Measurements from ENCODE around the gene SFTA2. TPM values are rescaled to one million over a fixed set of nuclear protein-coding genes. Genes with fewer than 3 reads are reported as not detected.
"Not testable (repeated sequence)": the region's sequence is repeated elsewhere in the genome, so short reads cannot be mapped to it uniquely, and the experiment has no call there.

SFTA2 gene
- not detected for total RNA-seq

DNA sequence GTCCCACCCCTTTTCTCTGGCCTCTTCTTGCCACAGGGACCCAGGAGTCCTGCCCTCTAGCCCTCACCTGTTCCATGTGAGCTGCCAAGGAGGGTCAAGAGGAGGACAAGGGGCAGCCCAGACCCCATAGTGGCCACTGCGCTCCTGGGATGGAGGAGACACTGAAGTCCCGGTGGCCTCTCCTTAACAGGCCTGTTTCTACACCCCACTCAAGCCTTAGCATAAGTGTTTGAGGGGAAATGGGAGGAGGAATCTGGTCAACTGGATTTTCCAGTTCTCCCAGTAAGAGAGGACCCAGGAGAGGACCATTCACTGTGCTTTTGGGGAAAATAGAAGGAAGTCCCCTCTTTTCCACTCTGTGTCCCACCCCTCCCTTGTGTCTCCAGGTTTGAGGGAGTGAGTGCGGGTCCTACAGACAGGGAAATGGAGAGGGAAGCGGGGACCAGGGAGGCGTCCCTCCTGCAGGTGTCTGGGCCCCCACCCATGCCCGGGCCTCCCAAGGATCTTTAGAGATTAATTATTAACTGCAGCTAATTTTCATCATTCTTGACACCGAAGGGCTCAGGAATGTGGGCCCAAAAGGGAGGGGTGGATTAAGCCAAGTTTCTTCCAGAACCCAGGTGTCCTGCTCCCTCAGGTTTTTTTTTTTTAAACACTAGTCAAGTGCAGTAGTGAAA is at the start of gene SFTA2:
TSS of gene SFTA2 (minus strand) at position 202 of the 677 bp plus-strand sequence. CDS start at position 128, 74 bp downstream.
- no peak for DNase-seq
- Mint-ChIP-seq H3K36me3 (ENCODE audit: low read depth) (peaks cover 17% of the 10 kb centered on the region), H3K27me3 (ENCODE audit: low read depth) (no peaks in the 10 kb centered on the region), H3K9me3 (peaks cover 3% of the 10 kb centered on the region), H3K27ac (no peak within 1 kb of the TSS), H3K4me1 (ENCODE audit: low read depth) (no peaks in the 10 kb centered on the region), H3K4me3 (no peak within 1 kb of the TSS)
- CTCF ChIA-PET: interaction anchor here (0.7 kb wide), 2 partner anchors 49 to 130 kb away, joined by 3 to 4 read pairs; no protein-coding TSS in a partner anchor
- intact Hi-C loops (cut with micrococcal nuclease): no loop called here

DNA sequence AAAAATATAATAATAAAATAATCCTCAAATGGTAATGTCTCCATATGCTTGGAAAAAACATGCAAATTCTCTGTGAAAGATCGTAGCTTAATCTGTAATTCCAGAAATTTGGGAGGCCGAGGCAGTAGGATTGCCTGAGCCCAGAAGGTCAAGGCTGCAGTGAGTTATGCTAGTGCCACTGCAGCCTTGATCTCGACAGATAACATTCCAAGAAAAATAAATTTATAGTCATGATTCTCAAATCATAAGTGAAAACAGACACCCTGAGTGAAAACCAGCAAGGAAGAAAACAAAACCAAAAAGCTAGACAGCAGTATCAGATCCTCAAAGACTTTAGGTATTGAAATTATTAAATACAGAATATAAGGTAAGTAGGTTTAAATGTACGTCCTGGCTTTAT is 47.7 kb upstream of the SFTA2 start:
- Mint-ChIP-seq H3K27ac (no peak overlapping the region), H3K36me3 (ENCODE audit: low read depth) (no peaks in the 10 kb centered on the region), H3K4me1 (ENCODE audit: low read depth) (peaks cover 2% of the 10 kb centered on the region), H3K27me3 (ENCODE audit: low read depth) (peaks cover 15% of the 10 kb centered on the region), H3K4me3 (no peak overlapping the region), H3K9me3 (no peaks in the 10 kb centered on the region)
- no peak for DNase-seq
- intact Hi-C loops (cut with micrococcal nuclease): no loop called here
- CTCF ChIA-PET: no interaction called here

DNA sequence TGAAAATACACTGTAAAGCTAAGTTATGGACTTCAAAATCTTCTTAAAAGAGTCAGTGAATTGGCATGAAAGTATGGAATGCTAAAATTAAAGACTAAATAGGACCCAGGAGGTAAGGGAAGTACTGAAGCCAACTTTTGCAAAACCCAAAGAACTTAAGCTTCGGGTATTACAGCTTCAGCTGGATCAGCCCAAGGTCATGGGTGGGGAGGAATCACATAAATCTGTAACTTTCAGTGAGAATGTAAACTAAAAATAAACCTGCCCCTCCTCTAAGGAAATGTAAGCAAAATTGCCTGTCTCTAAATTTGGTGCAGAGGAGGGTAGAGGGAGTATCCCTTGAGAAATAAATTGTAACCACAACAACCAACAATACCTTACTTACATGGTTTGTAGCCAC is 47.2 kb upstream of the SFTA2 start:
- Mint-ChIP-seq H3K9me3 (no peaks in the 10 kb centered on the region), H3K4me3 (no peak overlapping the region), H3K4me1 (ENCODE audit: low read depth) (peaks cover 2% of the 10 kb centered on the region), H3K27ac (no peak overlapping the region), H3K36me3 (ENCODE audit: low read depth) (no peaks in the 10 kb centered on the region), H3K27me3 (ENCODE audit: low read depth) (peaks cover 15% of the 10 kb centered on the region)
- CTCF ChIA-PET: interaction anchor here (1.3 kb wide), 1 partner anchor 101 kb away, joined by 3 read pairs; no protein-coding TSS in a partner anchor
- no peak for DNase-seq
- intact Hi-C loops (cut with micrococcal nuclease): no loop called here

DNA sequence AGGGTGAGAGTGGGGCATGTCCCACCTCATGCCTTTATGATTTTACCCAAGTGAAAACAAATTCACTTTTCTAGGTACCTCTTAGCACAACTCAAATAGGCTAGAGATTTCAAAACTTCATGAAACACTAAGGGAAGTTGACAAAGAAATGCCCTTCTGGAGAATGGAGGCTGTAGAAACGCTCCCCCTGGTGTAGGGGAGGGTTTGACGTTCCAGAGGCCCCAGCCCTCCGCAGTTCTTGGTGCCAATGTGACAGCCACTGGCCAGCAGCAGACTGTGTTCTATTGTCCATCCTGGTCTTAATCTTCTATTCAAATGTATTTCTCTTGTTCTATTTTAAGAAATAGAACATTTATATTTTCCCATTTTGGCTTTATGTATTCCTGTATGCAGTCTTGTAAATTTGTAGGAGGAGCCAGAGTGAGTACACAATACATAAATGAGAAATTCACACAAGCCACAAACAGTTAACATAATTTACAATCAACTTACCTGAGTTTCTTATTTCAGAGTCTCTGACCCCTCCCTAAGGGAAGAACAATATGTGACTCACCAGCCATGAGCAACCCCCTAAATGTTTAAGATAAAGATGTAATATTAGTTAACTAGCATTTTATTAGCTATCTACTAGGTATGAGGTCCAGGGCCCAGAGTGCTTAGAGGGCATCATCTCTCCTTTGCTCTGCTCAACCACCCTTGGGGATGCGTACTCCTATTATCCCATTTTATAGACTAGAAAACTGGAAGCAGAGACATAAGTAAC is 42.7 kb upstream of the SFTA2 start:
- H3K9me3 Mint-ChIP-seq: no peaks in the 10 kb centered on the region
- H3K4me1 Mint-ChIP-seq (ENCODE audit: low read depth): no peaks in the 10 kb centered on the region
- intact Hi-C loops (cut with micrococcal nuclease): no loop called here
- H3K27me3 Mint-ChIP-seq (ENCODE audit: low read depth): no peaks in the 10 kb centered on the region
- H3K36me3 Mint-ChIP-seq (ENCODE audit: low read depth): no peaks in the 10 kb centered on the region
- CTCF ChIA-PET: interaction anchor here (0.7 kb wide), 1 partner anchor 755 kb away, joined by 3 read pairs; no protein-coding TSS in a partner anchor
- H3K27ac Mint-ChIP-seq: no peak overlapping the region
- H3K4me3 Mint-ChIP-seq: no peak overlapping the region
- no peak for DNase-seq

DNA sequence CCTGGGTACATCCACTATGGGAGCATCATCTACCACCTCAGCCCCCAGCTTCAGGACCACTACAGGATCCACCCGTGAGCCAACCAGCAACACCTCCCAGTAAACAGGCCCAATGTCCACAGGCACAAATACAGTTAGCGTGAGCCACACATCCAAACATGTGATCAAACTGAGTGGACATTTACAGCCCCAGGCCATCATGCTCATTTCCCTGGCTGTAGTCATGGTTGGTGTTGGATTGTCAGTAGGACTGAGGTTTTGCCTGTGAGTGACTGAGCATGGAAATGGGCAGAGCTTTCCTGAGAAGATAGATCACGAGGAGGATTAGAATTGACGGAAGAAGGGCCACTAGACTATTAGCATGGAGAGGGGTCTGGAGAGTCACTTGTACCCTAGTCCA is 40.8 kb upstream of the SFTA2 start:
- intact Hi-C loops (cut with micrococcal nuclease): no loop called here
- Mint-ChIP-seq H3K9me3 (no peaks in the 10 kb centered on the region), H3K4me3 (no peak overlapping the region), H3K27ac (no peak overlapping the region), H3K27me3 (ENCODE audit: low read depth) (no peaks in the 10 kb centered on the region), H3K36me3 (ENCODE audit: low read depth) (no peaks in the 10 kb centered on the region), H3K4me1 (ENCODE audit: low read depth) (no peaks in the 10 kb centered on the region)
- CTCF ChIA-PET: interaction anchor here (0.6 kb wide), 1 partner anchor 756 kb away, joined by 3 read pairs; no protein-coding TSS in a partner anchor
- DNase-seq: no peak

DNA sequence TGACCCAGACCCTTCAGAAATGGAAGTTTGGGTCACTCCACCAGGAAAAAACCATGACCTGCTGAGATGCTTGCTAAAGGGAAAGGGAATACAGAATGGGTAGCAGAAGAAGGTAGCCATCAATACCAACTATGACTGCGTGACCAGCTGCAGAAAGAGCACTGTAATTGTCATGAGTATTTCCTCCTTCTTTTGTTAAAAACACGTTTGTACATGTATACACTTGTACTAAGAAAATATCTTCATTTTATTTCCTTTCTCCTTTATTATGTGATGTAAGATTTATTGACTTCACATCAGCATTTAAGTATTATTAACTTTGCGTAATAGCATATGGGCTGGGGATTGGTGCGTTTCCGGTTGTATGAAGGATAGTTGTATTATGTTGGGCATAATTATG is 39.0 kb upstream of the SFTA2 start:
- no peaks in the 10 kb centered on the region for H3K36me3 Mint-ChIP-seq (ENCODE audit: low read depth)
- H3K4me1 Mint-ChIP-seq (ENCODE audit: low read depth): no peaks in the 10 kb centered on the region
- no peak for DNase-seq
- H3K9me3 Mint-ChIP-seq: no peaks in the 10 kb centered on the region
- H3K27ac Mint-ChIP-seq: no peak overlapping the region
- H3K4me3 Mint-ChIP-seq: no peak overlapping the region
- intact Hi-C loops (cut with micrococcal nuclease): no loop called here
- CTCF ChIA-PET: no interaction called here
- no peaks in the 10 kb centered on the region for H3K27me3 Mint-ChIP-seq (ENCODE audit: low read depth)

DNA sequence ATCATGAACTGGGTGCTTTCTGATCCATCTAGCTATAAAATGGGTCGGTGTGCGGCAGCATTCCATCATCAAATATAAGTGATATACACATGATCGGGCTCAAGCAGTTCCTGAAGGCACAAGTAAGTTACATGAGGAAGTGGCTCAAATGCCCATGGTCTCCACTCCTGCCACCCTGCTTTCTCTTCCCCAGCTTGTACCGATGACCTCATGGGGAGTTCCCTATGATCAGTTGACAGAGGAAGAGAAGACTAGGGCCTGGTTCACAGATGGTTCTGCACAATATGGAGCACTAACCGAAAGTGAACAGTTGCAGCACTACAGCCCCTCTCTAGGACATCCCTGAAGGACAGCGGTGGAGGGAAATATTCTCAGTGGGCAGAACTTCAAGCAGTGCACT is 37.2 kb upstream of the SFTA2 start:
- intact Hi-C loops (cut with micrococcal nuclease); H3K27me3 Mint-ChIP-seq (ENCODE audit: low read depth); H3K9me3 Mint-ChIP-seq; CTCF ChIA-PET; H3K36me3 Mint-ChIP-seq (ENCODE audit: low read depth); H3K4me3 Mint-ChIP-seq; DNase-seq; H3K27ac Mint-ChIP-seq; H3K4me1 Mint-ChIP-seq (ENCODE audit: low read depth): not testable (repeated sequence)

DNA sequence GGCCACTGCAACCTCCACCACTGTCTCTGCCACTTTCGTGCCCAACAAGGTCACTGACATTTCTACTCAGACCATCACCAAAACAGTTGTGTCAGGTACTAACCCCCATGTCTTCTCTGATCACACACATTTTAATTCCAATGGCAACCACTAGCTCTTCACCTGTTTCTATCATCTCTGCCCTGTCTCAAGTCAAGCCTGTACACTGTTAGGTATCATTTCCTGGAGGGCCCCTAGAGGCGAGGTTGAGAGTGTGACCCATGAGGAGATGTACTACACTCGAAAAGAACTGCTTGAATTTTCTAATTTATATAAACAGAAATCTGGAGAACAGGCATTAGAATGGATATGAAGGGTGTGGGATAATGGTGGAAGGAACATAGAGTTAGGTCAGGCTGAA is 34.2 kb upstream of the SFTA2 start:
- no peak for DNase-seq
- Mint-ChIP-seq H3K36me3 (ENCODE audit: low read depth) (no peaks in the 10 kb centered on the region), H3K27ac (no peak overlapping the region), H3K4me3 (no peak overlapping the region), H3K9me3 (no peaks in the 10 kb centered on the region), H3K4me1 (ENCODE audit: low read depth) (no peaks in the 10 kb centered on the region), H3K27me3 (ENCODE audit: low read depth) (peaks cover 10% of the 10 kb centered on the region)
- intact Hi-C loops (cut with micrococcal nuclease): no loop called here
- CTCF ChIA-PET: interaction anchor here (0.6 kb wide), 1 partner anchor 86 kb away, joined by 3 read pairs; no protein-coding TSS in a partner anchor

DNA sequence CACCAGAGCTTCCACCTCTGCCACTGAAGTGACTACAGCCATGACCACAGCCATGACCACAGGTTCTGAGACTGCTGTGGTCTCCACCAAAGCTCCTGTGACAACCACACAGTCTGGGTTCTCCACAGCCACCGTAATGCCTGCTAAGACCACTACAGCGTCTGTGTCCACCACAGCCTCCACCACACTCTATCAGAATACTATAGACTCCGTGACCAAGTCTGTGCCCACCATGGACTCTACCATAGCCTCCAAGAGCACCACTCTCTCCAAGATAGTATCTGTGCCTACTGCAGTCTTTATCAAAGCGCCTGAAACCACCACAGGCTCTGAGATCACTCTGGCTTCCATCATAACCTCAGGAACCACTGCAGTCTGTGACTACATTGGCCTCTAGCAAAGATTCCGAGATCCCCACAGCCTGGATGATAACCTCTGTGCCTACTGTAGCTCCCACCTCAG is 33.2 kb upstream of the SFTA2 start:
- no peak overlapping the region for H3K4me3 Mint-ChIP-seq
- peaks cover 10% of the 10 kb centered on the region for H3K27me3 Mint-ChIP-seq (ENCODE audit: low read depth)
- intact Hi-C loops (cut with micrococcal nuclease): no loop called here
- H3K36me3 Mint-ChIP-seq (ENCODE audit: low read depth): no peaks in the 10 kb centered on the region
- no peaks in the 10 kb centered on the region for H3K4me1 Mint-ChIP-seq (ENCODE audit: low read depth)
- CTCF ChIA-PET: interaction anchor here (0.6 kb wide), 1 partner anchor 103 kb away, joined by 3 read pairs; no protein-coding TSS in a partner anchor
- H3K27ac Mint-ChIP-seq: no peak overlapping the region
- H3K9me3 Mint-ChIP-seq: no peaks in the 10 kb centered on the region
- no peak for DNase-seq

DNA sequence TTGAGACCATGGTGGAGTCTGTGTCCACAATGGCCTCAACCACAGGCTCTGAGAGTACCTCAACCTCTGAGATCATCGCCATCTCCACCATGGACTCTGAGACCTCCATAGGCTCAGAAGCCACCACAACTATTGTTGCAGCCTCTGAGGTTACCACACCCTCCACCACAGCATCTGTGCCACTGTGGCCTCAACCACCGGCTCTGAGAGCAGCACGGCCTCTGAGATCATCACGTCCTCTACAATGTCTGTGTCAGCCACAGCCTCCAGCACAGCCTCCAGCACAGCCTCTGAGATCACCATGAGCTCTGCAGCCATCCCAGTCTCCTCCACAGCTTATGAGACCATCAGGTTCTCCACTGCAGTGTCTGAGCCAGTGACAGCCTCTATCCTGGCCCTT is 32.1 kb upstream of the SFTA2 start:
- Mint-ChIP-seq H3K27me3 (ENCODE audit: low read depth) (peaks cover 12% of the 10 kb centered on the region), H3K4me3 (no peak overlapping the region), H3K9me3 (no peaks in the 10 kb centered on the region), H3K27ac (no peak overlapping the region), H3K36me3 (ENCODE audit: low read depth) (no peaks in the 10 kb centered on the region), H3K4me1 (ENCODE audit: low read depth) (no peaks in the 10 kb centered on the region)
- DNase-seq: no peak
- intact Hi-C loops (cut with micrococcal nuclease): no loop called here
- CTCF ChIA-PET: interaction anchor here (1.1 kb wide), 1 partner anchor 115 kb away, joined by 6 read pairs; no protein-coding TSS in a partner anchor

DNA sequence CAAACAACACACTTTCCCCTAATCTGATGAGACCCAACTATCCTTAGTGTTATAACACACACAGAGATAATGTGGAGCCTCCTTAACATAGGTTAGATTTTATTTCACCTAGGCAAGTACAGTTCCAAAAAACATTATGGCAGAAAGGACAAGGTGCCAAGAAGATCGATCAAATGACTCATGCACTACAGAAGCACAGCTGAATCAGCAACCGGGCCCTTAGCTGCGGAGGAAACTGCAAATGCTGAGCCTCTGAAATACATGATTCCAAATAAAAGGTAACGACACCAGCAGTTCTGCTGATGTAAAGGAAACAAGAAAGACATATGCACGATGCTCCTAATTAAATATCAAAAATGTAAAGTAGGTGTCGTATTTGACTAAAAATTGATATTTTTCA is 31.7 kb upstream of the SFTA2 start:
- Mint-ChIP-seq H3K4me1 (ENCODE audit: low read depth) (no peaks in the 10 kb centered on the region), H3K4me3 (no peak overlapping the region), H3K36me3 (ENCODE audit: low read depth) (no peaks in the 10 kb centered on the region), H3K27me3 (ENCODE audit: low read depth) (peaks cover 13% of the 10 kb centered on the region), H3K27ac (no peak overlapping the region), H3K9me3 (no peaks in the 10 kb centered on the region)
- CTCF ChIA-PET: interaction anchor here (1.1 kb wide), 1 partner anchor 116 kb away, joined by 6 read pairs; no protein-coding TSS in a partner anchor
- DNase-seq: no peak
- intact Hi-C loops (cut with micrococcal nuclease): no loop called here

DNA sequence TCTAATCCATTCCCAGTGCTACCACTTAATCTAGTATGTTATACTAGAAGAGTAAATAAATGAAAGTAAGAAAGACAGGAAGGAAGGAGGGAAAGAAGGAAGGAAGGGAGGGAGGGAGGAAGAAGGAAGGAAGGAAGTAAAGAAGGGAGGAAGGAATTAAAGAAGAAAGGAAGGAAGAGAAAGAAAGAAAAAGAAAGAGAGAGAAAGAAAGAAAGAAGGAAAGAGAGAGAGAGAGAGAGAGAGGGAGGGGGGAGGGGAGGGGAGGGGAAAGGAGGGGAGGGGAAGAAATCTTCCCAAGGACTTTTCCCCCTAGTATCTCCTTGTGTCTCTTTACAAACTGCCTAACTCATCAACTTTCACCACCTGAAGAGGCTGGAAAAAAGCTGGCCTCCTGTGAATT is 30.7 kb upstream of the SFTA2 start:
- Mint-ChIP-seq H3K27ac (no peak overlapping the region), H3K27me3 (ENCODE audit: low read depth) (peaks cover 13% of the 10 kb centered on the region), H3K4me1 (ENCODE audit: low read depth) (no peaks in the 10 kb centered on the region), H3K4me3 (no peak overlapping the region), H3K36me3 (ENCODE audit: low read depth) (no peaks in the 10 kb centered on the region), H3K9me3 (no peaks in the 10 kb centered on the region)
- intact Hi-C loops (cut with micrococcal nuclease): no loop called here
- DNase-seq: no peak
- CTCF ChIA-PET: no interaction called here

All from activated naive CD4-positive, alpha-beta T cell treated with anti-CD3 and anti-CD28 coated beads for 36 hours (primary cell).